H1 (cell line): ENCODE results near the gene RBM46.

Experiments used
- CHD1 ChIP-seq: IDR thresholded peaks from 2 replicates; pipeline ENCODE4 v1.6.1; 2012; ENCODE audit warnings: low read depth, low read length, improper control_type of control experiment
- CTCF ChIP-seq, 3 experiments: IDR thresholded peaks; 1 replicate in 2 of 3; 2 replicates in 1 of 3; pipeline versions ENCODE4 v1.5.1 to v1.6.1; 2011; ENCODE audit warnings: low read length in 3 of 3, mild to moderate bottlenecking in 3 of 3, inconsistent platforms in 2 of 3, low read depth in 1 of 3, moderate library complexity in 1 of 3; ENCODE audit not compliant: insufficient read depth in 1 of 3; ENCODE audit errors: control extremely low read depth in 1 of 3
- NANOG ChIP-seq: IDR thresholded peaks from 2 replicates; pipeline ENCODE4 v1.6.1; 2011; ENCODE audit warnings: low read length, low read depth, mild to moderate bottlenecking, inconsistent platforms; ENCODE audit not compliant: insufficient read depth, poor library complexity, severe bottlenecking
- POLR2A ChIP-seq, 2 experiments: IDR thresholded peaks; 1 replicate in 1 of 2; 2 replicates in 1 of 2; pipeline ENCODE4 v1.6.1; 2011; ENCODE audit warnings: low read depth in 2 of 2, low read length in 2 of 2, mild to moderate bottlenecking in 2 of 2; ENCODE audit errors: control extremely low read depth in 1 of 2

GRCh38 chr4:154741131-154741665 lies 39.9 kb upstream of the RBM46 start:
- TF ChIP-seq POLR2A (IDR thresholded peaks at IDR 0.05; ENCODE audit: control extremely low read depth in 1 of 2, low read depth in 2 of 2, low read length in 2 of 2) (no peak), NANOG (no peak), CHD1 (no peak), CTCF (IDR thresholded peaks at IDR 0.05; ENCODE audit: control extremely low read depth in 1 of 3, insufficient read depth in 1 of 3, low read depth in 1 of 3, low read length in 3 of 3) (no peak)
